Activated gamma-delta T cell treated with Interleukin-2 at 50 U/mL for 16 hours (primary cell): ENCODE results near the gene TMEM44.
"Not testable (repeated sequence)": the region's sequence is repeated elsewhere in the genome, so short reads cannot be mapped to it uniquely, and the experiment has no call there.

Source experiments
- DNase-seq: peaks from one replicate; pipeline ENCODE4 v3.0.0-alpha.2; 2020

TMEM44 gene

GRCh38 chr3:194638991-194639605 is 5.9 kb upstream of the TMEM44 start:
- DNase-seq = no peak

GRCh38 chr3:194637541-194638400 is 4.6 kb upstream of the TMEM44 start:
- no peak for DNase-seq

DNA sequence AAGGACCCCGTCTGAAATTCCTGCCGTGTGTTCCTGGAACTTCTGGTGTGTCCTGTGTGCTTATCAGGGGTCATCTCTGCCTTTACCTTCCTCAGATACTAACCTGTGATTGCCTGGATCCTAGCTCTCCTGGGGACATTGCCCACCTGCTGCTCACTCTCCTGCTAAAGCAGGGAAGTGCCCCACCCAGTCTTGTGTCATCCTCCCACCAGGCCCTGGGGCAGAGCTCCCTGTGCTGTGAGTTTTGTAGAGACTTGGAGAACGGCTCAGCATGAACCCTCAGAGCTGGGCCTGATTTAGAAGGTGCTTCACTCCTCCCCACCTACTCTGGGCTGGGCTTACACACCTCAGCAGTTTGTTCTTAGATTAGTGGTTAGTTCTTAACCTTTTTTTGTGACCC is 3.8 kb upstream of the TMEM44 start:
- DNase-seq = no peak

DNA sequence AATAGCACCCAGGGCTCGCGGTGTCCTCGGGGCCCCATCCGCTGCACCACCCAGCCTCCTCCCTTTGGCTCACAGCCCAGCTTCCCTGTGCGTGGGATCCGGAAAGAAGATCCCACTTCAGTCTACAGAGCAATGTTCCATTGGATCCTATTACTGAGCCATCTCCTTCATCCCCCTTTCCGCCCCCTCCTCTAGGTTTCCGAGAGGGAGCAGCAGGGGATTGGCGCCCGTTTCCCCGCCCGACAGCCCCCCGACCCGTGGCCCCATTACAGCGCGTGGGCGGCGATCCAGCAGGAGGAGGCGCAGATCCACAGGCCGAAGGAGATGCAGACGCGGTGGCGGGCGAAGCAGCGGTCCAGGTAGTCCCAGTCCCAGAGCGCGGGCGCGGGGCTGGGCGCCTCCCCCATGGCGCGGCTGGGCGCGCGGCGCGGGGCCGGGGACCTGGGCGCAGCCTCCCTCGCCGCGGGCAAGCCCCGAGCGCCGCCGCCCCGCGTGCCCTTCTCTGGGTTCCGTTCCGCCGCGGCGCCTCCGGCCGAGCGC is 340 bp downstream of the TMEM44 start:
- DNase-seq = no peak

DNA sequence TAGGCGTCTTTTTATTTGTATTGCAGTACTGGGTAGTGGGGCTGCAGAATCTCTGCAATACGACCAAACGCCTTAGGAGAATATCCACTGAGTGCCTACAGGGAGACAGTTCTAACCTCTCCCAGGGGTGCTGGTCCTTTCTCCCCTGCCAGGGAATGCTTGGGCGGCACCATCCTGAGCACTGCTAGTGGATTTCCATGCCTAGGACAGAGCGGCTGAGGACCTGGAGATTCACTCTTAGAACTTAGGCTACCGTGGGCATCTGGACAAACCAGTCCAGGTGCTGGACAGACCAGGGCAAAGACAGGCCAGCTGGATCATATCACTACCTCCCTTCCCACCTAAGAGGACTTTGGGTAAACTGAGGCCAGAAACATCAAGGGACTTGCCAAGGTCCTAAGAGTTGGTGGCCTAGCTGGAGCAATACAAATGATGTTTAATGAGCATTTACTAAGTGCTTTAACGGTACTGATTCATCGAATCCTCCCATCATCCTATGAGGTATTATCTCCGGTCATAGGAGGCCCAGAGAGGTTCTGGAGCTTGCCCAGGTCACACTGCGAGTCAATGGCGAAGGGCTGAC is 902 bp downstream of the TMEM44 start:
- DNase-seq = no peak

DNA sequence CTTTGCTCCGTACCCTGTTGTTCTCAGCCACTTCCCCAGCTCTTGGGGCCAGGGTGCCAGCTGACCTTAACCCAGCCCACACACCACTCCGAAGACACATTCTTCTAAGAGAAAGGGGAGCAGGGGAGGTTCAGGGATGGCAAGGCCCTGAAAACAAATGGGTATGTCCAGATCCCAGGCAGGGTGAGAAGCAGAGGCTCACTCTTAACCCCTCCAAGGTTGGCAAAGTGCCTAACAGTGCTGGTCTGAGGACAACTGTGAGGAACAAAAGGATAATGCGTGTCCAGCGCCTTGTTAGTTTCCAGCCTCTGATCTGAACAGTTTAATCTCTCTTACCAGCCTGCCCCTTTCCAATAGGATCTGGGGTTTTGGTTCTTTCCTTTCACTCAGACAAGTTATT is 1.5 kb downstream of the TMEM44 start:
- no peak for DNase-seq

DNA sequence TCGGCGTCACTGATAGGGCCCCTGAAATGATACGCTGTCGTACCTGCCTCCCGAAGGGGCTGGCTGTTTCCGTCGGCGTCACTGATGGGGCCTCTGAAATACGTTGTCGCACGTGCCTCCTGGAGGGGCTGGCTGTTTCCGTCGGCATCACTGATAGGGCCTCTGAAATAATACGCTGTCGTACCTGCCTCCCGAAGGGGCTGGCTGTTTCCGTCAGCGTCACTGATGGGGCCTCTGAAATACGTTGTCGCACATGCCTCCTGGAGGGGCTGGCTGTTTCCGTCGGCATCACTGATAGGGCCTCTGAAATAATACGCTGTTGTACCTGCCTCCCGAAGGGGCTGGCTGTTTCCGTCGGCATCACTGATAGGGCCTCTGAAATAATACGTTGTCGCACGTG is 2.5 kb downstream of the TMEM44 start:
- DNase-seq = not testable (repeated sequence)

DNA sequence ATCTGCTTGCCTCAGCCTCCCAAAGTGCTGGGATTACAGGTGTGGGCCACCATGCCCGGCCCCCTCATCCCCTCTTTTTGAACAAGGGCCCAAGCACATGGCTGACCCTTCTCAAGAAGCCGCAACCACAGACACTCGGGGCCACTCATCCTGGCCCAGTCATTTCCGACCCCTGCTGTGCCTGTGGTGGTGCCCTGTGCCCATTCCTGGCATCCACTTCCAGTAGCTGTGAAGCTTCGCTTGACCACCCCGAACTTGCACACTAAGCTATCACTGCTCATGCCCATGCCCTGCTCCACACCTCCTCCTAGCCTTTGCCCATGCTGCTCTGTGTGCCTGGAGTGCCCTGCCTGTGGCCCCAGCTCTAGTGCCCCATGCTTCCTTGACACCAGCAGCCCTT is 8.3 kb downstream of the TMEM44 start:
- no peak for DNase-seq

GRCh38 chr3:194623449-194624290 is 9.5 kb downstream of the TMEM44 start:
- no peak for DNase-seq

GRCh38 chr3:194622621-194623340 is 10.4 kb downstream of the TMEM44 start:
- no peak for DNase-seq

- DNase-seq = no peak
These were observed 11.3 kb downstream of the TMEM44 start for GRCh38 chr3:194621947-194622346.

DNA sequence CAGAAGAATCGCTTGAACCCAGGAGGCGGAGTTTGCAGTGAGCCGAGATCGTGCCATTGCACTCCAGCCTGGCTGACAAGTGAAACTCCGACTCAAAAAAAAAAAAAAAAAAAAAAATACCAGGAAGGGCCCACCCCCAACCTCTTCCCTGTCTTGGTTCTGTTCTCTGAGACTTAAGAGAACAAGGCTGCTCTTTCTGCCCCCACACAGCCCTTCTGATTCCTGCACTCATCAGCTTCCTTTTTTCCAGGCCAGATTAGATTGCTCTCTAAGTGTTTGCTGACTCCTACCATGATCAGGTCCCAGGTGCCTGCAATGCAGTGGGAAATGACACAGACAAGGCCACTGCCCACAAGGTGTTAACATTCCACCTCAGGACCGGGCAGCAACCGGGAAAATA is 13.0 kb downstream of the TMEM44 start:
- DNase-seq = no peak

GRCh38 chr3:194619741-194620140 is 13.5 kb downstream of the TMEM44 start:
- DNase-seq = no peak

DNA sequence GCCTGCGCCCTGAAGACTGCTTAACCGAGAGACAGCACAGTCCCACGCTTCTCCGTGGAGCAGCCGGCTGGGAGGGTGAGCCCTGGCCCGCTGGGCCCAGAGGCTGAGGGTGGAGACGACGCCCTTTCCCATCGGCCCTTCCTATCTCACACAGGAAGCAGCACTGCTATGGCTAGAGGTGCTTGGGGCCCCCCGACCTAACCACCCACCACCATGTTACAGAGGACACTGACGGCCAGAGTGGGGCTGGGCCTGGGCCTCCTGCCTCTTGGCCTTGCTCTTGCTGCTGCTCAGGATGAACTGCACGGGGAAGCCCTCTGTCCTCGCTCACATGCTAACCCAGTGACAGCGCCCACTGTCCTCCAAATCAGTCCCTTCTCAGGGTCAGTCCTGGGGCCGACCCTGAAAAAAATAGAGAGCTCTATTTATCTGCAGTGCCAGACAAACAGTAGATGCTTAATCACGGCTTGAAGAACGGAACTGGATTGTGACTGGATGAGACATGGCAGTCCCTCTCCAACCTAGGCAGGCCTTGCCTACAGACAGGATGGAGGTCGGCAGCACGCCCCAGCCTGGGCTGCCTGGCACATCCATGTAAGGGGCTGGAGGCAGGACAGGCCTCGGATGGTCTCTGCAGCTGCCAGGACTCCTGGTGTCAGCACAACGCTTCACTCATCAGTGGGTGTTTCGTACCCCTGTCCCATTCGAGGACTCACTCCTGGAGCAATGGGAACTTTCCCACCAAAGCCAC is 14.2 kb downstream of the TMEM44 start:
- no peak for DNase-seq

DNA sequence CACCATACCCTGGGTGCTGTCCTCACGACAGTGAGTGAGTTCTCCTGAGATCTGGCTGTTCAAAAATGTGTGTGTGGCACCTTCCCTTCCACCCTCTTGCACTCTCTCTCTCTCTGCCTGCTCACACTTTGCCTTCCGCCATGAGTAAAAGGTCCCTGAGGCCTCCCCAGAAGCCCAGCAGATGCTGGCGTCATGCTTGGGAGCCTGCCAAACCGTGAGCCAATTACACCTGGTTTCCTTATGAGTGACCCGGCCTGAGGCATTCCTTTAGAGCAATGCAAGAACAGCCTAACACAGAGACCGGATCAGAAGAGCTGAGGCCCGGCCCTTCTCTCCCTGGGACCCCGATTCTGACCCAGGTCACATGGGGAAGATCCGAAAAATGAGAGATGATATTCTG is 15.4 kb downstream of the TMEM44 start:
- no peak for DNase-seq

GRCh38 chr3:194617143-194617671 is 16.0 kb downstream of the TMEM44 start:
- DNase-seq = no peak

GRCh38 chr3:194615226-194615625 is 18.0 kb downstream of the TMEM44 start:
- no peak for DNase-seq

- no peak for DNase-seq
These were observed 21.0 kb downstream of the TMEM44 start for GRCh38 chr3:194612221-194612620.

DNA sequence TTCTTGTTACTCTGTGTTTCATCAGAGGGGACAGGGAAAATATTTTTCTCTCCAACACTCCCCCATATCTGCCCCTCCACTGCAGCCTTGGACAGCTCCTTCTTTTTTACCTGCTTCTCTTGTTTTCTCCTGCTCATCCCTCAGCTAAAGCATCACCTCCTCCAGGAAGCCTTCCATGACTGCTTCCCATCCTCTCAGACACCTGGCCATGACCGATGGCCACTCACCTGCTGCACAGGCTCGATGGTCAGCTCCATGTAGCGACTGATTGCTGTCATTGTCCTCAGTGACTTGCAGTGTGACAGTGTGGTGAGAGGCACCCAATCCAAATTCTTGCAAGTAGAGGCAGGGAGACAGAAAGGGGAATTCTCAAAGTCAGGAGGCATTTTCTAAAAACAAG is 22.5 kb downstream of the TMEM44 start:
- no peak for DNase-seq

DNA sequence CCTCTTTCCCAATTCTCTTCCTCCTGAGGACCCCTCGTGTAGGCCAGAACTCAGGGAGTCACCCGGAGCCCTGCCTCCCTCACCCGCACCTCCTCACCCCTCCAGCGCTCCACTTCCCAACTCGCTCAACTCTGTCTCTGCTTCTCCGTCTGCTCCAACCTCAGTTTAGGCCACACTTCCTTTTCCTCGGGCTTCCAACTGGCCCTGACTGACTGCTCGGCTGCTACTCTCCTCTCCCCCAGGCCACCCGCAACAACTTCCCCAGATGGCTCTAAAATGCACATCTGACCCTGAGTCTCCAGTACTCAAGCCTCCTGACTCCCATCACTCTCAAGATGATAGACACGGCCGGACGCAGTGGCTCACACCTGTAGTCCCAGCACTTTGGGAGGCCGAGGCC is 23.6 kb downstream of the TMEM44 start:
- no peak for DNase-seq

GRCh38 chr3:194608981-194609380 is 24.2 kb downstream of the TMEM44 start:
- DNase-seq = no peak
